ENCODE results near the gene IFT57. TPM values are rescaled to one million over a fixed set of nuclear protein-coding genes. Genes with fewer than 3 reads are reported as not detected.
"Not testable (repeated sequence)": the region's sequence is repeated elsewhere in the genome, so short reads cannot be mapped to it uniquely, and the experiment has no call there.

Gene IFT57
- total RNA-seq (2014; rRNA removed; shearing (Covaris generic)) = 71.7 and 108 TPM in 2 replicates

- DNase-seq (ENCODE audit: low read depth) = peak; percentile 99
These were observed at the start of gene IFT57 for GRCh38 chr3:108221911-108222852. TSS of gene IFT57 (minus strand) at chr3:108222424. CDS start at chr3:108222322, 102 bp downstream.

GRCh38 chr3:108271626-108272025 is 49.4 kb upstream of the IFT57 start:
- no peak for DNase-seq (ENCODE audit: low read depth)

- DNase-seq (ENCODE audit: low read depth) = not testable (repeated sequence)
These were observed 46.0 kb upstream of the IFT57 start for GRCh38 chr3:108268235-108268634.

- not testable (repeated sequence) for DNase-seq (ENCODE audit: low read depth)
These were observed 42.5 kb upstream of the IFT57 start for GRCh38 chr3:108264534-108265298.

- no peak for DNase-seq (ENCODE audit: low read depth)
These were observed 32.9 kb upstream of the IFT57 start for GRCh38 chr3:108255131-108255530.

- DNase-seq (ENCODE audit: low read depth) = no peak
These were observed 29.6 kb upstream of the IFT57 start for GRCh38 chr3:108251844-108252243.

GRCh38 chr3:108251265-108251664 is 29.0 kb upstream of the IFT57 start:
- DNase-seq (ENCODE audit: low read depth) = no peak

- peak; percentile 9 for DNase-seq (ENCODE audit: low read depth)
These were observed 28.4 kb upstream of the IFT57 start for GRCh38 chr3:108250626-108251025.

GRCh38 chr3:108243243-108243642 is 21.0 kb upstream of the IFT57 start:
- DNase-seq (ENCODE audit: low read depth) = no peak

- no peak for DNase-seq (ENCODE audit: low read depth)
These were observed 20.6 kb upstream of the IFT57 start for GRCh38 chr3:108242776-108243175.

- no peak for DNase-seq (ENCODE audit: low read depth)
These were observed 19.5 kb upstream of the IFT57 start for GRCh38 chr3:108241721-108242120.

- DNase-seq (ENCODE audit: low read depth) = no peak
These were observed 18.9 kb upstream of the IFT57 start for GRCh38 chr3:108241146-108241545.

- DNase-seq (ENCODE audit: low read depth) = no peak
These were observed 16.9 kb upstream of the IFT57 start for GRCh38 chr3:108239082-108239481.

- no peak for DNase-seq (ENCODE audit: low read depth)
These were observed 13.1 kb upstream of the IFT57 start for GRCh38 chr3:108235290-108235689.

- DNase-seq (ENCODE audit: low read depth) = no peak
These were observed 12.2 kb upstream of the IFT57 start for GRCh38 chr3:108234387-108234957.

GRCh38 chr3:108228286-108228685 is 6.1 kb upstream of the IFT57 start:
- no peak for DNase-seq (ENCODE audit: low read depth)

GRCh38 chr3:108227131-108227530 is 4.9 kb upstream of the IFT57 start:
- no peak for DNase-seq (ENCODE audit: low read depth)

- no peak for DNase-seq (ENCODE audit: low read depth)
These were observed 3.0 kb upstream of the IFT57 start for GRCh38 chr3:108225221-108225620.

GRCh38 chr3:108223928-108224327 is 1.7 kb upstream of the IFT57 start:
- no peak for DNase-seq (ENCODE audit: low read depth)

GRCh38 chr3:108222853-108223565 is 785 bp upstream of the IFT57 start:
- DNase-seq (ENCODE audit: low read depth) = peak; percentile 6

GRCh38 chr3:108221393-108221792 is 831 bp downstream of the IFT57 start:
- no peak for DNase-seq (ENCODE audit: low read depth)

- DNase-seq (ENCODE audit: low read depth) = no peak
These were observed 2.9 kb downstream of the IFT57 start for GRCh38 chr3:108219336-108219735.
